GM12878 (cell line): ENCODE data around the gene HIVEP3. TPM values are rescaled to one million over a fixed set of nuclear protein-coding genes. Genes with fewer than 3 reads are reported as not detected.

Experiments used
- ATAC-seq: fragments of 200-7000 bp; cut with Tn5 transposase; 3 replicates; pipeline ENCODE4 v1.9.1; 2020; ENCODE audit warnings: mild to moderate bottlenecking, moderate library complexity
- BruUV-seq: library from RNA; stranded (reverse); fragments of 400-500 nt; replicated peaks from 2 replicates; lab custom pipeline; 2021; lab: Mats Ljungman, UMichigan
- CTCF ChIA-PET: fragments of 300-600 bp; sonication (Branson Sonifier 250); formaldehyde crosslinking; extraction: SDS; loops from one replicate; lab custom pipeline; 2021; ENCODE audit warnings: inconsistent platforms; lab: Yijun Ruan, JAX
- POLR2A ChIA-PET: fragments of 350-600 bp; formaldehyde crosslinking; extraction: SDS; loops from one replicate; lab custom pipeline; 2021; ENCODE audit warnings: inconsistent platforms; lab: Charles Lee
- RAD21 ChIA-PET: fragments of 300-600 bp; sonication (Branson Sonifier 250); formaldehyde crosslinking; loops from one replicate; lab custom pipeline; 2023; ENCODE audit warnings: antibody characterized with exemption; ENCODE audit not compliant: unreplicated experiment; lab: Charles Lee
- SMC1A ChIA-PET: fragments of 300-600 bp; sonication (Branson Sonifier 250); formaldehyde crosslinking; loops from one replicate; lab custom pipeline; 2023; ENCODE audit not compliant: unreplicated experiment, uncharacterized antibody; lab: Charles Lee
- DNase-seq: peaks from one replicate; pipeline ENCODE4 v3.0.0-alpha.2; 2011; ENCODE audit warnings: low read depth, low spot score
- FAIRE-seq: peaks from 3 replicates; lab custom pipeline; 2011; peaks lifted over from hg19 to GRCh38; lab: Jason Lieb, UNC
- H2AFZ ChIP-seq: 2 replicates; pipeline ENCODE4 v1.6.0; 2011; ENCODE audit warnings: low read depth, low read length, control low read depth; ENCODE audit not compliant: control insufficient read depth
- H3K27ac ChIP-seq: 2 replicates; pipeline ENCODE4 v1.5.1; 2011; ENCODE audit warnings: control low read depth; ENCODE audit not compliant: control insufficient read depth, insufficient read depth
- H3K27me3 ChIP-seq, 2 experiments: replicated peaks in 1 of 2; 2 replicates each; pipeline versions ENCODE4 v1.6.0 to v1.6.1; 2011; ENCODE audit warnings: low read length in 1 of 2; ENCODE audit not compliant: control insufficient read depth in 2 of 2, insufficient read depth in 2 of 2
- H3K36me3 ChIP-seq, 2 experiments: 2 replicates each; pipeline ENCODE4 v1.5.1; 2011; ENCODE audit warnings: low read length in 1 of 2; ENCODE audit not compliant: control insufficient read depth in 2 of 2, insufficient read depth in 2 of 2
- H3K4me1 ChIP-seq: 2 replicates; pipeline ENCODE4 v1.6.1; 2011; ENCODE audit warnings: mild to moderate bottlenecking, low read length, moderate library complexity, mixed read lengths; ENCODE audit not compliant: control insufficient read depth, insufficient read depth
- H3K4me2 ChIP-seq: 2 replicates; pipeline ENCODE4 v1.6.0; 2011; ENCODE audit warnings: control low read depth; ENCODE audit not compliant: control insufficient read depth, insufficient read depth
- H3K4me3 ChIP-seq: fragments of 200-600 bp; sonication (generic); 2 replicates; pipeline ENCODE4 v1.5.1; 2016
- H3K79me2 ChIP-seq: 2 replicates; pipeline ENCODE4 v1.6.0; 2011; ENCODE audit warnings: low read length; ENCODE audit not compliant: control insufficient read depth, insufficient read depth
- H3K9ac ChIP-seq: 2 replicates; pipeline ENCODE4 v1.8.0; 2011; ENCODE audit warnings: low read length, control low read depth, mixed read lengths; ENCODE audit not compliant: control insufficient read depth, insufficient read depth
- H3K9me3 ChIP-seq: replicated peaks from 3 replicates; pipeline ENCODE4 v1.5.1; 2011; ENCODE audit warnings: mild to moderate bottlenecking, low read length; ENCODE audit not compliant: control insufficient read depth, insufficient read depth
- H4K20me1 ChIP-seq: 2 replicates; pipeline ENCODE4 v1.6.0; 2011; ENCODE audit not compliant: control insufficient read depth, insufficient read depth
- ATF3 ChIP-seq: IDR thresholded peaks from 2 replicates; pipeline ENCODE4 v1.6.1; 2011; ENCODE audit warnings: low read depth, mild to moderate bottlenecking, low read length, moderate library complexity, borderline replicate concordance; ENCODE audit errors: extremely low read depth
- CREB1 ChIP-seq: IDR thresholded peaks from 2 replicates; pipeline ENCODE4 v1.6.1; 2012; ENCODE audit warnings: low read depth, mild to moderate bottlenecking, inconsistent platforms
- FOXM1 ChIP-seq: IDR thresholded peaks from 2 replicates; pipeline ENCODE4 v1.6.1; 2012; ENCODE audit warnings: low read depth, mild to moderate bottlenecking, inconsistent platforms, low read length, moderate library complexity
- MEF2B ChIP-seq: fragments of 450-650 bp; IDR thresholded peaks from 2 replicates; pipeline ENCODE4 v1.6.1; 2018; ENCODE audit warnings: mild to moderate bottlenecking, moderate library complexity; ENCODE audit not compliant: partially characterized antibody, poor library complexity, severe bottlenecking
- MYC ChIP-seq: IDR thresholded peaks from 2 replicates; pipeline ENCODE4 v1.6.1; 2011; ENCODE audit warnings: mild to moderate bottlenecking, low read length, moderate library complexity, inconsistent platforms; ENCODE audit not compliant: insufficient read depth, insufficient replicate concordance, insufficient read length, severe bottlenecking
- NFIC ChIP-seq: IDR thresholded peaks from 2 replicates; pipeline ENCODE4 v1.6.1; 2012; ENCODE audit warnings: low read depth, mild to moderate bottlenecking, inconsistent platforms, low read length, moderate library complexity
- NFYB ChIP-seq: IDR thresholded peaks from 2 replicates; pipeline ENCODE4 v1.6.1; 2011; ENCODE audit warnings: low read depth, mild to moderate bottlenecking, low read length, improper control_type of control experiment, moderate library complexity; ENCODE audit not compliant: insufficient read depth
- NR2C1 ChIP-seq: fragments of 450-650 bp; IDR thresholded peaks from 2 replicates; pipeline ENCODE4 v1.6.1; 2017; ENCODE audit warnings: antibody characterized with exemption, mild to moderate bottlenecking, moderate library complexity
- PAX8 ChIP-seq: fragments of 450-650 bp; IDR thresholded peaks from 2 replicates; pipeline ENCODE4 v1.6.1; 2017; ENCODE audit warnings: mild to moderate bottlenecking, moderate library complexity
- PBX3 ChIP-seq: IDR thresholded peaks from 2 replicates; pipeline ENCODE4 v1.6.1; 2011; ENCODE audit warnings: mild to moderate bottlenecking, low read depth, low read length, moderate library complexity; ENCODE audit not compliant: insufficient replicate concordance
- PKNOX1 ChIP-seq: fragments of 450-650 bp; IDR thresholded peaks from 2 replicates; pipeline ENCODE4 v1.6.1; 2016; ENCODE audit warnings: mild to moderate bottlenecking
- RAD51 ChIP-seq: fragments of 450-650 bp; IDR thresholded peaks from 2 replicates; pipeline ENCODE4 v1.6.1; 2016; ENCODE audit warnings: moderate library complexity, mild to moderate bottlenecking, inconsistent platforms
- RBBP5 ChIP-seq: fragments of 200-600 bp; sonication (generic); conservative IDR thresholded peaks from 2 replicates; pipeline ENCODE4 v1.6.1; 2016
- SMAD5 ChIP-seq: IDR thresholded peaks from 2 replicates; pipeline ENCODE4 v1.6.1; 2016; ENCODE audit warnings: antibody characterized with exemption, low read depth
- STAT1 ChIP-seq: fragments of 450-650 bp; conservative IDR thresholded peaks from 2 replicates; pipeline ENCODE4 v1.6.1; 2014; ENCODE audit warnings: antibody characterized with exemption, mild to moderate bottlenecking
- TBL1XR1 ChIP-seq: IDR thresholded peaks from 2 replicates; pipeline ENCODE4 v1.6.1; 2012; ENCODE audit warnings: low read depth, low read length, improper control_type of control experiment
- USF1 ChIP-seq: IDR thresholded peaks from 2 replicates; pipeline ENCODE4 v1.6.1; 2011; ENCODE audit warnings: borderline replicate concordance, low read depth, mild to moderate bottlenecking, moderate library complexity, mixed read lengths, low read length; ENCODE audit not compliant: insufficient read depth; ENCODE audit errors: extremely low read length
- ZBED1 ChIP-seq: IDR thresholded peaks from 2 replicates; pipeline ENCODE4 v1.6.1; 2016; ENCODE audit warnings: borderline replicate concordance
- ZSCAN29 ChIP-seq: fragments of 450-650 bp; IDR thresholded peaks from 2 replicates; pipeline ENCODE4 v1.6.1; 2017; ENCODE audit warnings: mild to moderate bottlenecking, moderate library complexity
- WGBS: methylation state at CpG from one replicate; pipeline ENCODE4 v1.1.6; 2016; ENCODE audit warnings: low lambda C conversion rate; ENCODE audit not compliant: insufficient replicate concordance, insufficient coverage; ENCODE audit errors: missing lambda C conversion rate; 5-methylcytosine and 5-hydroxymethylcytosine counted together
- in situ Hi-C: fragments of 300-500 bp; cut with MboI; formaldehyde crosslinking; loops from 9 replicates; pipeline ENCODE4 v1.14.3; 2018; ENCODE audit warnings: mixed read lengths
- intact Hi-C: fragments of 100-400 bp; cut with micrococcal nuclease; formaldehyde crosslinking; loops from one replicate; pipeline ENCODE4 v1.14.2; 2022; ENCODE audit not compliant: unreplicated experiment
- polyA plus RNA-seq, 11 experiments: library from polyadenylated mRNA; depleted of rRNA in 4 of 11; unstranded in 6 of 11; stranded (reverse) in 5 of 11; fragments of >200 nt; fragmentation: Nextera tagmentation in 4 of 11; fragmentation: Illumina TruSeq in 1 of 11; extraction: Ambion mirVana in 4 of 11; extraction: Trizol in 1 of 11; gene quantifications; 1 replicate in 1 of 11; 2 replicates in 10 of 11; pipeline versions ENCODE4 v1.2.1 to v1.2.3, GENCODE V29; 2011 to 2016; ENCODE audit warnings: inconsistent platforms in 2 of 11, missing spikeins in 2 of 11, low read depth in 1 of 11
- total RNA-seq, 4 experiments: library from RNA; depleted of rRNA in 3 of 4; stranded (reverse); fragments of >200 nt in 3 of 4; fragmentation: Illumina TruSeq in 1 of 4; extraction: Trizol in 1 of 4; gene quantifications; 2 replicates each; pipeline versions ENCODE4 v1.2.1 to v1.2.3, GENCODE V29; 2013 to 2021

The HIVEP3 gene
- total and polyA plus RNA-seq, 10 of the 15 experiments (the other 5 are each of a cell fraction or from before 2014, with no cell fraction given), result 1.8 to 13.6 (median 3.8) TPM

- Histone ChIP-seq H4K20me1 (no peaks in the 10 kb centered on the region), H3K9me3 (no peaks in the 10 kb centered on the region), H3K4me1 (peaks cover 14% of the 10 kb centered on the region), H3K36me3 (peaks cover 0 to 3% of the 10 kb centered on the region in 2 experiments; a peak in 3 of 4 replicates), H3K79me2 (no peaks in the 10 kb centered on the region), H3K4me3 (no peak overlapping the region), H3K4me2 (no peak overlapping the region), H3K27me3 (no peaks in the 10 kb centered on the region), H3K27ac (no peak overlapping the region), H2AFZ (peak overlapping the region; percentile 71), H3K9ac (no peak overlapping the region)
- ATAC-seq (peak; percentile 99), DNase-seq (peak; percentile 56), FAIRE-seq (peak; percentile 85)
- intact Hi-C loops (loop anchor here (1.0 to 10.0 kb wide), 10 partner anchors 87 to 599 kb away; no protein-coding TSS in a partner anchor), in situ Hi-C loops (loop anchor here (10.0 kb wide), 2 partner anchors 461 to 601 kb away; no protein-coding TSS in a partner anchor)
- SMC1A ChIA-PET, result interaction anchor here (0.7 to 8.7 kb wide), 42 partner anchors 9 to 600 kb away, joined by 3 to 126 read pairs (median 4); no protein-coding TSS in a partner anchor
- POLR2A ChIA-PET, result no interaction called here
- no TSS peak for BruUV-seq
- RAD21 ChIA-PET, result interaction anchor here (0.6 to 9.1 kb wide), 36 partner anchors 16 to 626 kb away, joined by 3 to 58 read pairs (median 3); no protein-coding TSS in a partner anchor
- 20% methylated on average over 18 of the region's 18 CpGs for WGBS
- CTCF ChIA-PET, result interaction anchor here (0.7 to 6.2 kb wide), 41 partner anchors 13 to 751 kb away, joined by 3 to 66 read pairs (median 4); no protein-coding TSS in a partner anchor
- TF ChIP-seq RBBP5, result no peak
- TF ChIP-seq ZSCAN29, result no peak
- TF ChIP-seq PAX8, result no peak
- TF ChIP-seq FOXM1, result no peak
- TF ChIP-seq NFIC, result no peak
- no peak for TF ChIP-seq CREB1
- no peak for TF ChIP-seq RAD51
- peak; percentile 55; the same call in 1 of the 2 replicates for TF ChIP-seq TBL1XR1
- TF ChIP-seq NFYB, result no peak
- no peak for TF ChIP-seq MYC
- TF ChIP-seq NR2C1, result no peak
- TF ChIP-seq USF1, result no peak
- TF ChIP-seq STAT1, result peak; percentile 85; the same call in 1 of the 2 replicates
- no peak for TF ChIP-seq MEF2B
- no peak for TF ChIP-seq PKNOX1
- TF ChIP-seq ATF3, result no peak
- no peak for TF ChIP-seq PBX3
- no peak for TF ChIP-seq SMAD5
- TF ChIP-seq ZBED1, result no peak
These were observed 344.7 kb downstream of the HIVEP3 start for GRCh38 chr1:41573785-41574713.
